Raji (cell line): Measurements from ENCODE around the gene POLRMT.

Experiments used
- POLR2A ChIP-seq: IDR thresholded peaks from 2 replicates; pipeline ENCODE4 v1.6.1; 2011; ENCODE audit warnings: low read depth, low read length, control low read depth; ENCODE audit not compliant: insufficient read depth

Gene POLRMT

GRCh38 chr19:572743-573518 lies 60.4 kb downstream of the POLRMT start:
- no peak for TF ChIP-seq POLR2A

- TF ChIP-seq POLR2A = peak; percentile 89
Observed at GRCh38 chr19:572140-572742, 61.1 kb downstream of the POLRMT start, which contains the start of gene BSG. TSS of gene BSG (plus strand) at chr19:572596. CDS start at chr19:572635, 39 bp downstream.

- no peak for TF ChIP-seq POLR2A
Observed at GRCh38 chr19:571566-571974, 61.8 kb downstream of the POLRMT start.

DNA sequence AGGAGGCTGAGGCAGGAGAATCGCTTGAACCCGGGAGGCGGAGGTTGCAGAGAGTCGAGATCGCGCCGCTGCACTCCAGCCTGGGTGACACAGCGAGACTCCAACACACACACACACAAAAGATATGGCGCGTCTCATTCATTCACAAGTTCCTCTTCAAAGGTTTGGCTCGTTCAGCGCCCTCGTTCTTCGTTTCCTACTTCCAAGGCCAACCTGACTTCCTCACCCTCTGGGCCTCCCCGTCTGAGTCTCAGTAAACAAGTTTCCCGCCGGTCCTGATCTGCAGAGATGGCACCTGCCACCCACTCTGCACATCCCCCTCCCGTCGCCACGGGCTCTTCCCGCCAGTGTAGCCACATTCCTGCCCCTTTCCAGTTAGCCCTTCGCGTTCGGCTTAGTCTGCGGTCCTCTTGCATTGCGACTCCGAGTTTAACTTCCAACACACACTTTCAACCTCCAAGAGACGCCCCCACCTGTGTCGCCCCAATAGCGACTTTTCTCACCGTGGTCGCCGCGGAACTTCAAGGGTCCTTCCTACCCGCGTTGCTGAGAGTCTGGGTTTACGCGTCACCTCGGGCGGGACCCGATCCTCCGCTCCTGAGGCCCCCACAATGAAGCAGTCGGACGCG lies 62.3 kb downstream of the POLRMT start:
- TF ChIP-seq POLR2A = peak; percentile 72

- no peak for TF ChIP-seq POLR2A
Observed at GRCh38 chr19:570251-570686, 63.1 kb downstream of the POLRMT start.

GRCh38 chr19:567296-567900 lies 65.9 kb downstream of the POLRMT start:
- no peak for TF ChIP-seq POLR2A
